ENCODE measurements around the gene BEST3. TPM values are rescaled to one million over a fixed set of nuclear protein-coding genes. Genes with fewer than 3 reads are reported as not detected.

BEST3 gene
- total RNA-seq, 1 donor from 2014 or later: not detected

DNA sequence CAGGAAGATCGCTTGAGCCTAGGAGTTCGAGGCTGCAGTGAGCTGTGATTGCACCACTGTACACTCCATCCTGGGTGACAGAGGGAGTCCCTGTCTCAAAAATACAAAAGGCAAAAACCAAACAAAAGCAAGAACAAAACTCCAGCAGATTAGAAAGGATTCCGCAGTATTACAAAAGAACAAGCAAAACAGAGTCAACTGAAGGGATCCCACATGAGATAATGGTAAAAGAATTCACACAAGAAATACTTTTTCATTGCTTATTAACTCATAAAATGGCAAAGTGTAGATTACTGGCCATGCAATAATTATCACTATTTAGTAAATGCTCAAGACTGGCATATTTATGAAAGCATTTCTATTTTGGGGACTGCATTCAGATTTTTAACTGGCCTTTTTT lies 35.4 kb downstream of the BEST3 start:
- Histone ChIP-seq H3K27ac (no peak overlapping the region), H3K4me3 (no peak overlapping the region), H3K9me3 (no peaks in the 10 kb centered on the region), H3K27me3 (no peaks in the 10 kb centered on the region), H3K36me3 (no peaks in the 10 kb centered on the region), H3K4me1 (no peaks in the 10 kb centered on the region)
- ATAC-seq: no peak
- DNase-seq: no peak
- TF ChIP-seq, protein P1, sequence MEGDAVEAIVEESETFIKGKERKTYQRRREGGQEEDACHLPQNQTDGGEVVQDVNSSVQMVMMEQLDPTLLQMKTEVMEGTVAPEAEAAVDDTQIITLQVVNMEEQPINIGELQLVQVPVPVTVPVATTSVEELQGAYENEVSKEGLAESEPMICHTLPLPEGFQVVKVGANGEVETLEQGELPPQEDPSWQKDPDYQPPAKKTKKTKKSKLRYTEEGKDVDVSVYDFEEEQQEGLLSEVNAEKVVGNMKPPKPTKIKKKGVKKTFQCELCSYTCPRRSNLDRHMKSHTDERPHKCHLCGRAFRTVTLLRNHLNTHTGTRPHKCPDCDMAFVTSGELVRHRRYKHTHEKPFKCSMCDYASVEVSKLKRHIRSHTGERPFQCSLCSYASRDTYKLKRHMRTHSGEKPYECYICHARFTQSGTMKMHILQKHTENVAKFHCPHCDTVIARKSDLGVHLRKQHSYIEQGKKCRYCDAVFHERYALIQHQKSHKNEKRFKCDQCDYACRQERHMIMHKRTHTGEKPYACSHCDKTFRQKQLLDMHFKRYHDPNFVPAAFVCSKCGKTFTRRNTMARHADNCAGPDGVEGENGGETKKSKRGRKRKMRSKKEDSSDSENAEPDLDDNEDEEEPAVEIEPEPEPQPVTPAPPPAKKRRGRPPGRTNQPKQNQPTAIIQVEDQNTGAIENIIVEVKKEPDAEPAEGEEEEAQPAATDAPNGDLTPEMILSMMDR (IDR thresholded peaks at IDR 0.05): no peak
- intact Hi-C loops (cut with DNase I): no loop called here

DNA sequence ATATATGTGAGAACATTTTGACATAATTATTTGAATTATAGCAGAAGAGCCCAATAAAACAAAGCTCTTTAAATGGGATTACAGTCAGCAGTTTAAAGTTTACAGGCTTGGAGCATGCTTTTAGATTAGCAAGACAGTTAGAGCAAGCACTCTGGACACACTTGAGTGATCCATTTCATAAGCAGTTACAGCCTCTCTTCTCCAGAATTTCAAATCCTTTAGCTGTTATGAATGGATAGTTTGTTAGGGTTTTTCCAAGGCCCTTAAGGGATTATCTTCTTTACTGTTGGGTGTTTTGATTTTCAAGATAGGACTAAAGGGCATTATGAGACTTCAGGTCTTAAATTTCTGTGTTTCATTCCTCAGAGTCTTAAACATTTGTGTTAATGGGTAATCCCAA lies 36.3 kb downstream of the BEST3 start:
- ATAC-seq (no peak), DNase-seq (no peak)
- Histone ChIP-seq H3K36me3 (no peaks in the 10 kb centered on the region), H3K27ac (no peak overlapping the region), H3K4me3 (no peak overlapping the region), H3K27me3 (no peaks in the 10 kb centered on the region), H3K4me1 (no peaks in the 10 kb centered on the region), H3K9me3 (no peaks in the 10 kb centered on the region)
- TF ChIP-seq, protein P1 (IDR thresholded peaks at IDR 0.05): no peak
- intact Hi-C loops (cut with DNase I): no loop called here

DNA sequence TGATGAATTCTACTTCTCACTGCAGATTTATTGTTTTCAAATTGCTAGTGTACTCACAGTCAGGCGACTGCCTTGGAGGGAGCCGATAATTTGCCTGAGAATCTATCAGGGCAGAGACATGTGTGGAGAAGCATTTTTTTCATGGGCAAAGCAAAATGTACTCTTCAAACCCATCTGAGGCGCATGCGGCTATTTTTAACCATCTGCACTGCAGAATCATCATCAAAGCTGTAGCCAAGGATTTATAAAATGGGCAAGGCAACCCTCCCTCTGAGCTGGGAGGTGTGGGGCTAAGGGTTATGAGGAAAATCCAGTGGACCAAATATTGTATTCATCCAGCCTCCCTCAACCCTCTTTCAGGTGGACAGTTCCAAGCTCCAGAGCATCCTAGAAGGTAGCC lies 37.7 kb downstream of the BEST3 start:
- Histone ChIP-seq H3K36me3 (no peaks in the 10 kb centered on the region), H3K27me3 (no peaks in the 10 kb centered on the region), H3K4me1 (peaks cover 3% of the 10 kb centered on the region), H3K9me3 (no peaks in the 10 kb centered on the region), H3K27ac (no peak overlapping the region), H3K4me3 (no peak overlapping the region)
- ATAC-seq (no peak), DNase-seq (no peak)
- intact Hi-C loops (cut with DNase I): no loop called here
- TF ChIP-seq, protein P1 (IDR thresholded peaks at IDR 0.05): no peak

DNA sequence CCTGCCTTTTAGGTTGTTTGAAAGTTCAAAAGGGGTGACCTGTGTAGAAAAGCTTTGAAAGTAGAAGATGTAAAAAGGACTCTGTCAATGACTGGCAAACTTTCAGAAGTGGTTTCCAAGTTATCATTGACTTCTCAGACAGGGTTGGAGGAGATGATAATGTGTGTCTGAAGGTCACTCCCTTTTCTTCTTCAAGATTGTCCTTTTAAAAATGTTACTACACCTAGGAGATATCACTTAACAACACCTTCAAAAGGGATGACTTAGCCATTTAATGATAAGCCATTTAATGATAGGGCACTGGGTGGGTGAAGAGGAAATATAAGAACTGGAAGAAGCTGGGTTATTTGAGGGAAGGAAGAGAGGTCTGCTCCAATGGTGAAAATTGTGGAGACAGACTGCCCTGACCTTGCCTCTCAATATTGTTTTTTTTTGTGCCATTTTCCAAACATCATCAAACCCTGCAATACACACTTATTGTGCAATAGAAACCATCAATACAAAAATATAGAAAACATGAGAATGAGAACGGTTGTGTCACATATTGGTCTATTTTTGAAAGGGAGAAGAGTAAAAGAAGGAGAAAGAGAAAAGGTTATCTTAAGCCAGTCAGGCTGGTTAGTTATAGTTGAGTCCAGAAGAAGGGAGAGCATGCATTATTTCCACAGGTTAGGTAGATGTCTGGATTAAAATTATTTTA lies 38.8 kb downstream of the BEST3 start:
- Histone ChIP-seq H3K27ac (no peak overlapping the region), H3K36me3 (no peaks in the 10 kb centered on the region), H3K27me3 (no peaks in the 10 kb centered on the region), H3K4me3 (no peak overlapping the region), H3K9me3 (no peaks in the 10 kb centered on the region), H3K4me1 (peaks cover 4% of the 10 kb centered on the region)
- intact Hi-C loops (cut with DNase I): no loop called here
- DNase-seq: no peak
- TF ChIP-seq, protein P1 (IDR thresholded peaks at IDR 0.05): no peak
- no peak for ATAC-seq

DNA sequence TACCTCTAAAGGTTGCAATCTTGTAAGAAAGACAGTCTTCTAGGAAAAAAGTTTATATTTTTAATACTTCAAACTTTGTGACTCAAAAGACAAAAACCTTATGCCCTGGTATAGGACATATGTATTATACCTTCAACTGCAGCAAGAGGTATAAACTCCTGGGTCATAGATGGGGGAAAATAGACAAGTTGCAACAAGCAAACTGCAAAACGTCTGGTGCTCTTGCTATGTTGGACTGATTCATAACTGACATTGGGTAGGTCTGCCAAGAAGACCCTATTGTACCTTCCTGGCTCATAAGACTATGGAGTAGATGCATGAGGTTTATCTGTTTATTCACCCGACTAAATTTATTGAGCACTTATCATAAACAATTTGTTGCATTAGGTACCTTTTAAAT lies 40.9 kb downstream of the BEST3 start:
- Histone ChIP-seq H3K4me1 (peaks cover 4% of the 10 kb centered on the region), H3K36me3 (no peaks in the 10 kb centered on the region), H3K27ac (no peak overlapping the region), H3K27me3 (no peaks in the 10 kb centered on the region), H3K9me3 (no peaks in the 10 kb centered on the region), H3K4me3 (no peak overlapping the region)
- ATAC-seq: no peak
- TF ChIP-seq, protein P1 (IDR thresholded peaks at IDR 0.05): no peak
- no peak for DNase-seq
- intact Hi-C loops (cut with DNase I): no loop called here

Data from upper lobe of right lung (tissue), 1 donor.